Midbrain (tissue), 1 donor: ENCODE results near the gene C1orf141.
"Not testable (repeated sequence)": the region's sequence is repeated elsewhere in the genome, so short reads cannot be mapped to it uniquely, and the experiment has no call there.

Experiments
- DNase-seq: peaks from one replicate; lab custom pipeline; 2025; lab: John Stamatoyannopoulos, UW

Gene C1orf141

GRCh38 chr1:67134695-67135094 is at the start of gene C1orf141:
Gene C1orf141, minus strand, starts transcription at chr1:67134970. Its CDS starts 7,730 bp downstream, at chr1:67127240.
- peak; percentile 36 for DNase-seq

GRCh38 chr1:67175530-67176087 is 40.8 kb upstream of the C1orf141 start:
- DNase-seq, result no peak

- no peak for DNase-seq
Observed at GRCh38 chr1:67174716-67175284, 40.0 kb upstream of the C1orf141 start.

GRCh38 chr1:67173988-67174387 is 39.2 kb upstream of the C1orf141 start:
- no peak for DNase-seq

GRCh38 chr1:67171978-67172377 is 37.2 kb upstream of the C1orf141 start:
- DNase-seq, result no peak

GRCh38 chr1:67171574-67171955 is 36.8 kb upstream of the C1orf141 start:
- DNase-seq, result no peak

- DNase-seq, result no peak
Observed at GRCh38 chr1:67170751-67171573, 36.2 kb upstream of the C1orf141 start.

GRCh38 chr1:67169932-67170331 is 35.2 kb upstream of the C1orf141 start:
- DNase-seq, result no peak

GRCh38 chr1:67169496-67169895 is 34.7 kb upstream of the C1orf141 start:
- DNase-seq, result no peak

- no peak for DNase-seq
Observed at GRCh38 chr1:67166196-67166595, 31.4 kb upstream of the C1orf141 start, which contains the start of gene IL23R. Gene IL23R, plus strand, starts transcription at chr1:67166454. Its CDS starts 1,667 bp downstream, at chr1:67168121.

GRCh38 chr1:67165468-67166041 is 30.8 kb upstream of the C1orf141 start:
- DNase-seq, result no peak

GRCh38 chr1:67162954-67163353 is 28.2 kb upstream of the C1orf141 start:
- no peak for DNase-seq

GRCh38 chr1:67159233-67159632 is 24.5 kb upstream of the C1orf141 start:
- DNase-seq, result no peak

GRCh38 chr1:67158401-67158800 is 23.6 kb upstream of the C1orf141 start:
- DNase-seq, result no peak

GRCh38 chr1:67150931-67151330 is 16.2 kb upstream of the C1orf141 start:
- no peak for DNase-seq

GRCh38 chr1:67149179-67149770 is 14.5 kb upstream of the C1orf141 start:
- DNase-seq, result peak; percentile 77

GRCh38 chr1:67148516-67149178 is 13.9 kb upstream of the C1orf141 start:
- DNase-seq, result no peak

GRCh38 chr1:67147973-67148372 is 13.2 kb upstream of the C1orf141 start:
- DNase-seq, result not testable (repeated sequence)

- DNase-seq, result no peak
Observed at GRCh38 chr1:67146539-67146938, 11.8 kb upstream of the C1orf141 start.

GRCh38 chr1:67146101-67146500 is 11.3 kb upstream of the C1orf141 start:
- DNase-seq, result no peak

- DNase-seq, result no peak
Observed at GRCh38 chr1:67144696-67145095, 9.9 kb upstream of the C1orf141 start.

GRCh38 chr1:67143966-67144365 is 9.2 kb upstream of the C1orf141 start:
- DNase-seq, result no peak
